ENCODE measurements around the gene PRKD1.

DNA sequence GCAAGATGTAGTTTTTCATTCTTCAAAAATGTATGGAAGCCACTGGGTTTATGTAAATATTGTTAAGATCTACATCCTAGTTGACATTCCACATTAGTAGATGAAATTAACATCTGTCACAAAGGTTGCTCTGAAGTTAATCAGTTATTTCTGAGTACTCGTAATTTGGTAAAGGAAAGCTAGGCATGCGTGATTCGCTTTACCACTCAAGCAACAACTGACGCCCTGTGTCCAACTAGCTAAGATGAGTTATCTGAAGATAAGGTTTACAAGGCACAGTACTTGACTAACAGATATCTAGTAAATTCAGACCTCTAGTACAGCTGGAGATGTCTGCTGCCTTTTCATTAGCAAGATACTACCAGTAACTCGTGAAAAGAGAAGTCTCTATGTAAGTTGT is 14.1 kb downstream of the PRKD1 start:
- TF ChIP-seq, protein P1, sequence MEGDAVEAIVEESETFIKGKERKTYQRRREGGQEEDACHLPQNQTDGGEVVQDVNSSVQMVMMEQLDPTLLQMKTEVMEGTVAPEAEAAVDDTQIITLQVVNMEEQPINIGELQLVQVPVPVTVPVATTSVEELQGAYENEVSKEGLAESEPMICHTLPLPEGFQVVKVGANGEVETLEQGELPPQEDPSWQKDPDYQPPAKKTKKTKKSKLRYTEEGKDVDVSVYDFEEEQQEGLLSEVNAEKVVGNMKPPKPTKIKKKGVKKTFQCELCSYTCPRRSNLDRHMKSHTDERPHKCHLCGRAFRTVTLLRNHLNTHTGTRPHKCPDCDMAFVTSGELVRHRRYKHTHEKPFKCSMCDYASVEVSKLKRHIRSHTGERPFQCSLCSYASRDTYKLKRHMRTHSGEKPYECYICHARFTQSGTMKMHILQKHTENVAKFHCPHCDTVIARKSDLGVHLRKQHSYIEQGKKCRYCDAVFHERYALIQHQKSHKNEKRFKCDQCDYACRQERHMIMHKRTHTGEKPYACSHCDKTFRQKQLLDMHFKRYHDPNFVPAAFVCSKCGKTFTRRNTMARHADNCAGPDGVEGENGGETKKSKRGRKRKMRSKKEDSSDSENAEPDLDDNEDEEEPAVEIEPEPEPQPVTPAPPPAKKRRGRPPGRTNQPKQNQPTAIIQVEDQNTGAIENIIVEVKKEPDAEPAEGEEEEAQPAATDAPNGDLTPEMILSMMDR (IDR thresholded peaks at IDR 0.05; ENCODE audit: borderline replicate concordance, extremely low read depth, low read length, poor library complexity, severe bottlenecking), result no peak
- TF ChIP-seq EZH2 (IDR thresholded peaks at IDR 0.05; ENCODE audit: borderline replicate concordance, low read depth, low read length, severe bottlenecking), result no peak

Measured in DND-41 (cell line).